ENCODE measurements around the gene GDF2. TPM values are rescaled to one million over a fixed set of nuclear protein-coding genes. Genes with fewer than 3 reads are reported as not detected.

Gene GDF2
- total RNA-seq, 1 experiment from 2014 or later: not detected

GRCh38 chr10:47288236-47288635 is 34.0 kb upstream of the GDF2 start:
- no TSS peak for BruUV-seq (replicated peaks)
- no peak for DNase-seq (ENCODE audit: low spot score)
- no peaks in the 10 kb centered on the region for H3K9me3 ChIP-seq (ENCODE audit: low read depth, low read length, poor library complexity, severe bottlenecking)
- H3K36me3 ChIP-seq (ENCODE audit: insufficient read depth, low read length, poor library complexity, severe bottlenecking): no peaks in the 10 kb centered on the region
- ChIA-PET POLR2A (ENCODE audit: low non-redundant PET) (no interaction called here), CTCF (no interaction called here)
- no peaks in the 10 kb centered on the region for H3K4me1 ChIP-seq (ENCODE audit: insufficient read depth, low read length, poor library complexity, severe bottlenecking)
- no peak for TF ChIP-seq EZH2 (IDR thresholded peaks at IDR 0.05; ENCODE audit: borderline replicate concordance, low read depth, low read length, poor library complexity, severe bottlenecking)
- no peak for TF ChIP-seq CTCF (conservative IDR thresholded peaks at IDR 0.05; ENCODE audit: low read depth, low read length)
- no peak overlapping the region for H3K27ac ChIP-seq (ENCODE audit: low read depth, low read length, poor library complexity, severe bottlenecking)
- no peaks in the 10 kb centered on the region for H3K27me3 ChIP-seq (replicated peaks; ENCODE audit: insufficient read depth, low read depth, low read length, poor library complexity)
- H3K4me3 ChIP-seq (ENCODE audit: low read depth, low read length, poor library complexity, severe bottlenecking): no peak overlapping the region
- intact Hi-C loops (cut with micrococcal nuclease; ENCODE audit: unreplicated experiment): no loop called here

GRCh38 chr10:47288916-47289495 is 33.2 kb upstream of the GDF2 start:
- Histone ChIP-seq H3K9me3 (ENCODE audit: low read depth, low read length, poor library complexity, severe bottlenecking) (no peaks in the 10 kb centered on the region), H3K27ac (ENCODE audit: low read depth, low read length, poor library complexity, severe bottlenecking) (no peak overlapping the region), H3K4me1 (ENCODE audit: insufficient read depth, low read length, poor library complexity, severe bottlenecking) (no peaks in the 10 kb centered on the region), H3K36me3 (ENCODE audit: insufficient read depth, low read length, poor library complexity, severe bottlenecking) (no peaks in the 10 kb centered on the region), H3K4me3 (ENCODE audit: low read depth, low read length, poor library complexity, severe bottlenecking) (no peak overlapping the region), H3K27me3 (replicated peaks; ENCODE audit: insufficient read depth, low read depth, low read length, poor library complexity) (no peaks in the 10 kb centered on the region)
- TF ChIP-seq CTCF (conservative IDR thresholded peaks at IDR 0.05; ENCODE audit: low read depth, low read length) (no peak), EZH2 (IDR thresholded peaks at IDR 0.05; ENCODE audit: borderline replicate concordance, low read depth, low read length, poor library complexity, severe bottlenecking) (no peak)
- intact Hi-C loops (cut with micrococcal nuclease; ENCODE audit: unreplicated experiment): no loop called here
- DNase-seq (ENCODE audit: low spot score): no peak
- BruUV-seq (replicated peaks): no TSS peak
- CTCF ChIA-PET: no interaction called here
- POLR2A ChIA-PET (ENCODE audit: low non-redundant PET): no interaction called here

GRCh38 chr10:47289921-47290320 is 32.3 kb upstream of the GDF2 start:
- intact Hi-C loops (cut with micrococcal nuclease; ENCODE audit: unreplicated experiment): no loop called here
- no TSS peak for BruUV-seq (replicated peaks)
- DNase-seq (ENCODE audit: low spot score): no peak

More at GRCh38 chr10:47289921-47290320, 32.3 kb upstream of the GDF2 start:
- Histone ChIP-seq H3K27me3 (replicated peaks; ENCODE audit: insufficient read depth, low read depth, low read length, poor library complexity) (peaks cover under 1% of the 10 kb centered on the region), H3K4me1 (ENCODE audit: insufficient read depth, low read length, poor library complexity, severe bottlenecking) (no peaks in the 10 kb centered on the region), H3K36me3 (ENCODE audit: insufficient read depth, low read length, poor library complexity, severe bottlenecking) (no peaks in the 10 kb centered on the region), H3K27ac (ENCODE audit: low read depth, low read length, poor library complexity, severe bottlenecking) (no peak overlapping the region), H3K9me3 (ENCODE audit: low read depth, low read length, poor library complexity, severe bottlenecking) (no peaks in the 10 kb centered on the region), H3K4me3 (ENCODE audit: low read depth, low read length, poor library complexity, severe bottlenecking) (no peak overlapping the region)
- POLR2A ChIA-PET (ENCODE audit: low non-redundant PET): no interaction called here
- CTCF ChIA-PET: no interaction called here
- TF ChIP-seq EZH2 (IDR thresholded peaks at IDR 0.05; ENCODE audit: borderline replicate concordance, low read depth, low read length, poor library complexity, severe bottlenecking) (no peak), CTCF (conservative IDR thresholded peaks at IDR 0.05; ENCODE audit: low read depth, low read length) (no peak)
